SK-N-SH (cell line): ENCODE measurements around the gene TBL1XR1. TPM values are rescaled to one million over a fixed set of nuclear protein-coding genes. Genes with fewer than 3 reads are reported as not detected.

ENCODE experiments used
- CTCF ChIA-PET: fragments of 300-600, 350-600 bp; formaldehyde crosslinking; extraction: SDS; loops from one replicate; lab custom pipeline; 2021; lab: Yijun Ruan, JAX
- POLR2A ChIA-PET: fragments of 350-600 bp; sonication (Branson Sonifier 250); formaldehyde crosslinking; extraction: SDS; loops from one replicate; lab custom pipeline; 2020; ENCODE audit warnings: antibody characterized with exemption, inconsistent platforms; lab: Yijun Ruan, JAX
- DNase-seq: peaks from one replicate; pipeline ENCODE4 v3.0.0; 2012
- H2AFZ ChIP-seq: fragments of 200-600 bp; sonication (generic); 2 replicates; pipeline ENCODE4 v1.8.1; 2016; ENCODE audit warnings: antibody characterized with exemption, mild to moderate bottlenecking, low read depth
- H3F3A ChIP-seq: fragments of 200-600 bp; sonication (generic); replicated peaks from 2 replicates; pipeline ENCODE3; 2016; ENCODE audit warnings: antibody characterized with exemption, mild to moderate bottlenecking; ENCODE audit not compliant: insufficient read depth
- H3K27ac ChIP-seq, 2 experiments: fragments of 200-500 bp in 1 of 2; fragments of 200-600 bp in 1 of 2; sonication (Bioruptor generic) in 1 of 2; sonication (generic), shearing (Covaris generic) in 1 of 2; 2 replicates each; pipeline versions ENCODE4 v1.5.1 to v1.6.1; 2014 to 2016; ENCODE audit warnings: low read depth in 2 of 2, inconsistent platforms in 1 of 2, low read length in 1 of 2, mild to moderate bottlenecking in 1 of 2, mixed read lengths in 1 of 2
- H3K27me3 ChIP-seq: fragments of 200-600 bp; sonication (generic), shearing (Covaris generic); 2 replicates; pipeline ENCODE4 v1.6.1; 2016; ENCODE audit warnings: mixed run types; ENCODE audit not compliant: insufficient read depth
- H3K36me3 ChIP-seq, 2 experiments: fragments of 200-500 bp in 1 of 2; fragments of 200-600 bp in 1 of 2; sonication (Bioruptor generic) in 1 of 2; sonication (generic) in 1 of 2; replicated peaks in 1 of 2; 2 replicates each; pipeline versions ENCODE3 to v1.5.1; 2014 to 2016; ENCODE audit warnings: low read length in 1 of 2, mild to moderate bottlenecking in 1 of 2; ENCODE audit not compliant: insufficient read depth in 2 of 2, control insufficient read depth in 1 of 2
- H3K4me1 ChIP-seq, 2 experiments: fragments of 200-500 bp in 1 of 2; fragments of 200-600 bp in 1 of 2; sonication (Bioruptor generic) in 1 of 2; sonication (generic), shearing (Covaris generic) in 1 of 2; 2 replicates each; pipeline versions ENCODE4 v1.5.1 to v1.6.1; 2014 to 2016; ENCODE audit warnings: low read depth in 1 of 2, low read length in 1 of 2, mixed run types in 1 of 2; ENCODE audit not compliant: insufficient read depth in 2 of 2, control insufficient read depth in 1 of 2
- H3K4me2 ChIP-seq: fragments of 200-600 bp; sonication (generic), shearing (Covaris generic); 2 replicates; pipeline ENCODE4 v1.6.1; 2017; ENCODE audit warnings: mixed run types
- H3K4me3 ChIP-seq, 2 experiments: fragments of 200-500 bp in 1 of 2; fragments of 200-600 bp in 1 of 2; sonication (Bioruptor generic) in 1 of 2; sonication (generic), shearing (Covaris generic) in 1 of 2; 2 replicates each; pipeline versions ENCODE4 v1.5.1 to v1.8.1; 2014 to 2016; ENCODE audit warnings: low read depth in 2 of 2, inconsistent platforms in 1 of 2, low read length in 1 of 2, mild to moderate bottlenecking in 1 of 2, mixed read lengths in 1 of 2, moderate library complexity in 1 of 2
- H3K79me2 ChIP-seq: fragments of 200-600 bp; sonication (generic); 2 replicates; pipeline ENCODE4 v1.8.1; 2017; ENCODE audit warnings: mild to moderate bottlenecking; ENCODE audit not compliant: insufficient read depth
- H3K9ac ChIP-seq: fragments of 200-600 bp; sonication (generic); 2 replicates; pipeline ENCODE4 v1.6.1; 2017; ENCODE audit warnings: mixed run types
- H3K9me2 ChIP-seq: fragments of 200-600 bp; sonication (generic); 2 replicates; pipeline ENCODE4 v1.6.1; 2017; ENCODE audit warnings: mixed run types
- H3K9me3 ChIP-seq: fragments of 200-600 bp; sonication (generic); 2 replicates; pipeline ENCODE4 v1.6.1; 2017; ENCODE audit warnings: mixed run types, mild to moderate bottlenecking, moderate library complexity
- H4K20me1 ChIP-seq: fragments of 200-600 bp; sonication (generic); 2 replicates; pipeline ENCODE4 v1.6.1; 2017; ENCODE audit warnings: mild to moderate bottlenecking, mixed run types; ENCODE audit not compliant: insufficient read depth
- CTCF ChIP-seq: fragments of 200-600 bp; sonication (generic); IDR thresholded peaks from 2 replicates; pipeline ENCODE4 v1.6.1; 2017; ENCODE audit warnings: antibody characterized with exemption, mild to moderate bottlenecking, moderate library complexity
- ELF1 ChIP-seq: IDR thresholded peaks from 2 replicates; pipeline ENCODE4 v1.4.0; 2012
- EP300 ChIP-seq, 2 experiments: IDR thresholded peaks; 2 replicates each; pipeline versions ENCODE4 v1.4.0 to v1.6.1; 2012; ENCODE audit warnings: borderline replicate concordance in 1 of 2, low read depth in 1 of 2, low read length in 1 of 2
- EZH2phosphoT487 ChIP-seq: fragments of 200-600 bp; sonication (generic); IDR thresholded peaks from 2 replicates; pipeline ENCODE4 v1.6.1; 2017; ENCODE audit warnings: low read depth, mixed run types, mild to moderate bottlenecking, antibody characterized with exemption, moderate library complexity, borderline replicate concordance
- FOSL2 ChIP-seq: IDR thresholded peaks from 2 replicates; pipeline ENCODE4 v1.4.0; 2012; ENCODE audit warnings: low read depth, mild to moderate bottlenecking, moderate library complexity, borderline replicate concordance
- FOXJ3 ChIP-seq: sonication (generic); formaldehyde crosslinking; IDR thresholded peaks from 2 replicates; pipeline ENCODE4 v1.5.1; 2020; ENCODE audit warnings: mild to moderate bottlenecking, missing genetic modification reagents
- GATA2 ChIP-seq: sonication (generic); formaldehyde crosslinking; IDR thresholded peaks from 2 replicates; pipeline ENCODE4 v1.5.0; 2020; ENCODE audit warnings: mild to moderate bottlenecking, missing genetic modification reagents
- JUND ChIP-seq: IDR thresholded peaks from 2 replicates; pipeline ENCODE4 v1.4.0; 2012
- MEF2A ChIP-seq: IDR thresholded peaks from 2 replicates; pipeline ENCODE4 v1.4.0; 2012; ENCODE audit warnings: low read depth, borderline replicate concordance
- MXI1 ChIP-seq: IDR thresholded peaks from 2 replicates; pipeline ENCODE4 v1.6.1; 2012; ENCODE audit warnings: mild to moderate bottlenecking, low read depth, low read length, improper control_type of control experiment
- PBX3 ChIP-seq: IDR thresholded peaks from 2 replicates; pipeline ENCODE4; 2012
- POLR2AphosphoS5 ChIP-seq: IDR thresholded peaks from 2 replicates; pipeline ENCODE4 v1.6.1; 2012; ENCODE audit warnings: low read depth, low read length
- RXRA ChIP-seq: IDR thresholded peaks from 2 replicates; pipeline ENCODE4 v1.4.0; 2012; ENCODE audit warnings: low read depth, mild to moderate bottlenecking, borderline replicate concordance
- TAF1 ChIP-seq: IDR thresholded peaks from 2 replicates; pipeline ENCODE4 v1.6.1; 2012; ENCODE audit warnings: low read depth, mild to moderate bottlenecking, low read length, moderate library complexity, borderline replicate concordance
- TCF12 ChIP-seq: IDR thresholded peaks from 2 replicates; pipeline ENCODE4 v1.4.0; 2012
- ZBTB33 ChIP-seq: IDR thresholded peaks from 2 replicates; pipeline ENCODE4 v1.4.0; 2012; ENCODE audit warnings: low read depth, borderline replicate concordance
- WGBS: methylation state at CpG from one replicate; pipeline ENCODE4 v1.1.6; 2017; ENCODE audit warnings: low lambda C conversion rate; 5-methylcytosine and 5-hydroxymethylcytosine counted together
- polyA plus RNA-seq, 3 experiments: library from polyadenylated mRNA; depleted of rRNA; stranded (reverse); fragments of >200 nt; gene quantifications; 2 replicates each; pipeline ENCODE4 v1.2.3, GENCODE V29; 2012
- TF ChIP-seq, protein P1 (sequence below): fragments of 150-350 bp; IDR thresholded peaks from 2 replicates; pipeline ENCODE4 v1.6.1; 2016; ENCODE audit warnings: mild to moderate bottlenecking, low read depth, low read length
- TF ChIP-seq, protein P2 (sequence below): IDR thresholded peaks from 2 replicates; pipeline ENCODE4 v1.4.0; 2012; ENCODE audit warnings: low read depth, borderline replicate concordance

TBL1XR1 gene
- polyA plus RNA-seq, 1 of the 3 experiments (the other 2 are of a cell fraction): 20.9 TPM

DNA sequence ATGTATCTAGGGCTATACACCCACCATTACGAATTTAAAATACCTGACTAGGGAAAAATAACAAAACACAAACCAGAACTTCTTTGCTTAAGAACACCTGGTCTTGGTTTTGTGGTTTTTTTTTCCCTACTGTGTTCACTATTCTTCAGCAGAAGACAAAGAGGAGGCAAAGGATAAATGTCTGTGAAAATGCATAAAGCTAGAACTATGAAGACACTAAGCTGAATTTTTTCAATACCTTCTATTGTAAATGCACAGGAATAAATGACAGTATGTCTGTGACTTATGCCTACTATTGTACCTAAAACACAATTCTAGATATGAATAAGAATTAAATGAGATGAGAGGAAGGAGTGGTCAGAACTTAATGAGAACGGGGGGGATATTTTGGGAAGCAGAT is 86.9 kb downstream of the TBL1XR1 start (continued):
- TF ChIP-seq ZBTB33 (no peak), CTCF (no peak), EP300 (IDR thresholded peaks at IDR 0.05; ENCODE audit: borderline replicate concordance in 1 of 2, low read depth in 1 of 2, low read length in 1 of 2) (no peak)

- Histone ChIP-seq H3K79me2 (peaks cover 97% of the 10 kb centered on the region), H3K4me1 (peaks cover 0 to 12% of the 10 kb centered on the region in 2 experiments; a peak in 3 of 4 replicates), H3K27me3 (no peaks in the 10 kb centered on the region), H3K9me3 (no peaks in the 10 kb centered on the region), H3K27ac (no peak overlapping the region), H3K9me2 (no peaks in the 10 kb centered on the region), H3F3A (no peaks in the 10 kb centered on the region), H2AFZ (no peak overlapping the region), H3K36me3 (peaks cover 0 to 4% of the 10 kb centered on the region in 2 experiments), H3K4me2 (no peak overlapping the region), H4K20me1 (peaks cover 91% of the 10 kb centered on the region), H3K4me3 (no peak overlapping the region), H3K9ac (no peak overlapping the region)
- ChIA-PET CTCF (interaction anchor here (1.3 to 1.9 kb wide), 2 partner anchors 10 to 34 kb away, joined by 3 to 5 read pairs; no protein-coding TSS in a partner anchor), POLR2A (no interaction called here)
- WGBS: 77% methylated on average over 5 of the region's 5 CpGs
- DNase-seq: no peak
- TF ChIP-seq FOXJ3 (CRISPR knock-in tag): no peak
- no peak for TF ChIP-seq TAF1
- no peak for TF ChIP-seq POLR2AphosphoS5
- no peak for TF ChIP-seq RXRA
- no peak for TF ChIP-seq MXI1
- no peak for TF ChIP-seq MEF2A
- no peak for TF ChIP-seq CTCF
- TF ChIP-seq ZBTB33: no peak
- no peak for TF ChIP-seq FOSL2
- TF ChIP-seq, protein P1, sequence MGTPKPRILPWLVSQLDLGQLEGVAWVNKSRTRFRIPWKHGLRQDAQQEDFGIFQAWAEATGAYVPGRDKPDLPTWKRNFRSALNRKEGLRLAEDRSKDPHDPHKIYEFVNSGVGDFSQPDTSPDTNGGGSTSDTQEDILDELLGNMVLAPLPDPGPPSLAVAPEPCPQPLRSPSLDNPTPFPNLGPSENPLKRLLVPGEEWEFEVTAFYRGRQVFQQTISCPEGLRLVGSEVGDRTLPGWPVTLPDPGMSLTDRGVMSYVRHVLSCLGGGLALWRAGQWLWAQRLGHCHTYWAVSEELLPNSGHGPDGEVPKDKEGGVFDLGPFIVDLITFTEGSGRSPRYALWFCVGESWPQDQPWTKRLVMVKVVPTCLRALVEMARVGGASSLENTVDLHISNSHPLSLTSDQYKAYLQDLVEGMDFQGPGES: no peak
- no peak for TF ChIP-seq GATA2 (CRISPR knock-in tag)
- no peak for TF ChIP-seq JUND
- no peak for TF ChIP-seq ELF1
- no peak for TF ChIP-seq EZH2phosphoT487
- no peak for TF ChIP-seq TCF12
- TF ChIP-seq, protein P2, sequence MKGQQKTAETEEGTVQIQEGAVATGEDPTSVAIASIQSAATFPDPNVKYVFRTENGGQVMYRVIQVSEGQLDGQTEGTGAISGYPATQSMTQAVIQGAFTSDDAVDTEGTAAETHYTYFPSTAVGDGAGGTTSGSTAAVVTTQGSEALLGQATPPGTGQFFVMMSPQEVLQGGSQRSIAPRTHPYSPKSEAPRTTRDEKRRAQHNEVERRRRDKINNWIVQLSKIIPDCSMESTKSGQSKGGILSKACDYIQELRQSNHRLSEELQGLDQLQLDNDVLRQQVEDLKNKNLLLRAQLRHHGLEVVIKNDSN: no peak
- no peak for TF ChIP-seq PBX3
Measured at GRCh38 chr3:177109688-177110330, 87.5 kb downstream of the TBL1XR1 start.
